Measurements from ENCODE around the gene LACRT. TPM values are rescaled to one million over a fixed set of nuclear protein-coding genes. Genes with fewer than 3 reads are reported as not detected.

The LACRT gene
- total and polyA plus RNA-seq, 9 of the 15 experiments (the other 6 are each of a cell fraction or from before 2014, with no cell fraction given), result not detected

- TF ChIP-seq CHD7 (IDR thresholded peaks at IDR 0.05; ENCODE audit: low read depth, low read length) (no peak), CREBBP (IDR thresholded peaks at IDR 0.05; ENCODE audit: low read depth, low read length) (no peak), DMBX1 (CRISPR knock-in tag; IDR thresholded peaks at IDR 0.05; ENCODE audit: borderline replicate concordance) (no peak)
- TF ChIP-seq, protein P1, sequence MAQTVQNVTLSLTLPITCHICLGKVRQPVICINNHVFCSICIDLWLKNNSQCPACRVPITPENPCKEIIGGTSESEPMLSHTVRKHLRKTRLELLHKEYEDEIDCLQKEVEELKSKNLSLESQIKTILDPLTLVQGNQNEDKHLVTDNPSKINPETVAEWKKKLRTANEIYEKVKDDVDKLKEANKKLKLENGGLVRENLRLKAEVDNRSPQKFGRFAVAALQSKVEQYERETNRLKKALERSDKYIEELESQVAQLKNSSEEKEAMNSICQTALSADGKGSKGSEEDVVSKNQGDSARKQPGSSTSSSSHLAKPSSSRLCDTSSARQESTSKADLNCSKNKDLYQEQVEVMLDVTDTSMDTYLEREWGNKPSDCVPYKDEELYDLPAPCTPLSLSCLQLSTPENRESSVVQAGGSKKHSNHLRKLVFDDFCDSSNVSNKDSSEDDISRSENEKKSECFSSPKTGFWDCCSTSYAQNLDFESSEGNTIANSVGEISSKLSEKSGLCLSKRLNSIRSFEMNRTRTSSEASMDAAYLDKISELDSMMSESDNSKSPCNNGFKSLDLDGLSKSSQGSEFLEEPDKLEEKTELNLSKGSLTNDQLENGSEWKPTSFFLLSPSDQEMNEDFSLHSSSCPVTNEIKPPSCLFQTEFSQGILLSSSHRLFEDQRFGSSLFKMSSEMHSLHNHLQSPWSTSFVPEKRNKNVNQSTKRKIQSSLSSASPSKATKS (CRISPR knock-in tag; IDR thresholded peaks at IDR 0.05), result no peak
These were observed 31.4 kb downstream of the LACRT start (continued) for GRCh38 chr12:54603173-54603814.

All from K562 (cell line).